NB4 (cell line): ENCODE measurements around the gene R3HDM1.

Experiments
- CTCF ChIP-seq: IDR thresholded peaks from one replicate; pipeline ENCODE4 v1.5.1; 2012; ENCODE audit warnings: low read depth, low read length
- MAX ChIP-seq: IDR thresholded peaks from 2 replicates; pipeline ENCODE4 v1.6.1; 2011; ENCODE audit warnings: low read depth, low read length
- POLR2A ChIP-seq: IDR thresholded peaks from 2 replicates; pipeline ENCODE4 v1.6.1; 2011; ENCODE audit warnings: mild to moderate bottlenecking; ENCODE audit not compliant: insufficient read length; ENCODE audit errors: extremely low read depth

GRCh38 chr2:135756692-135757091 is 225.4 kb downstream of the R3HDM1 start:
- TF ChIP-seq POLR2A (no peak), CTCF (no peak), MAX (no peak)
